Stomach (tissue), 4 donors: ENCODE data around the gene PLEKHG1.

ENCODE experiments used
- EP300 ChIP-seq: sonication (generic); formaldehyde crosslinking; IDR thresholded peaks from one replicate; pipeline ENCODE4 v1.6.1; 2017; ENCODE audit warnings: antibody characterized with exemption
- POLR2A ChIP-seq, 4 donors: fragments of 450-650 bp; IDR thresholded peaks; one replicate each; pipeline ENCODE4 v1.6.1; 2016; ENCODE audit warnings: antibody characterized with exemption in 4 of 4, control low read depth in 2 of 4, mild to moderate bottlenecking in 1 of 4, moderate library complexity in 1 of 4
- POLR2AphosphoS5 ChIP-seq, 3 donors: sonication (generic); formaldehyde crosslinking; IDR thresholded peaks; one replicate each; pipeline ENCODE4 v1.6.1; 2016; ENCODE audit warnings: antibody characterized with exemption in 3 of 3
- TF ChIP-seq, protein P1 (sequence below), 7 experiments: fragments of 450-650 bp in 4 of 7; fragments of 200-600 bp in 3 of 7; sonication (generic) in 3 of 7; IDR thresholded peaks; one replicate each; pipeline ENCODE4 v1.5.1; 2016 to 2019; ENCODE audit warnings: antibody characterized with exemption in 7 of 7, control low read depth in 2 of 7, mild to moderate bottlenecking in 1 of 7

DNA sequence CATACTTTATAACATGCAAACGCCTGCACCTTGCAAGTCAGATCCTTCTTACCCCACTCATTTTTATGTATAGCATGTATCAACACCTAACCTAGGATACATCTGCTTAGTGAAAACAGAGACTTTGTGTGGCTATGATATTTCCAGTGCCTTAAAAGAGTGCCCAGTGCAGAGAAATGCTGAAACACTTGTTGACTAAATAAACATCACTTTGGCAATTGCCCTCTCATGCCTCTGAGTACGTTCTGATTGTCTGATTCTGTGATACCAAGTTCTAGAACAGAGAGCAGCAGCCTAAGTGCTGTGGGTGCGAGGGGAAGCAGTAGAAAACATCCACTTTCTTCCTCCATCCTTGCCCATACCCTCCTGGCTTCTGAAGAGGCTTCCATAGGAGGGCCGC, 13.6 kb downstream of the PLEKHG1 start:
- TF ChIP-seq POLR2A (IDR thresholded peaks at IDR 0.05): no peak
- TF ChIP-seq, protein P1, sequence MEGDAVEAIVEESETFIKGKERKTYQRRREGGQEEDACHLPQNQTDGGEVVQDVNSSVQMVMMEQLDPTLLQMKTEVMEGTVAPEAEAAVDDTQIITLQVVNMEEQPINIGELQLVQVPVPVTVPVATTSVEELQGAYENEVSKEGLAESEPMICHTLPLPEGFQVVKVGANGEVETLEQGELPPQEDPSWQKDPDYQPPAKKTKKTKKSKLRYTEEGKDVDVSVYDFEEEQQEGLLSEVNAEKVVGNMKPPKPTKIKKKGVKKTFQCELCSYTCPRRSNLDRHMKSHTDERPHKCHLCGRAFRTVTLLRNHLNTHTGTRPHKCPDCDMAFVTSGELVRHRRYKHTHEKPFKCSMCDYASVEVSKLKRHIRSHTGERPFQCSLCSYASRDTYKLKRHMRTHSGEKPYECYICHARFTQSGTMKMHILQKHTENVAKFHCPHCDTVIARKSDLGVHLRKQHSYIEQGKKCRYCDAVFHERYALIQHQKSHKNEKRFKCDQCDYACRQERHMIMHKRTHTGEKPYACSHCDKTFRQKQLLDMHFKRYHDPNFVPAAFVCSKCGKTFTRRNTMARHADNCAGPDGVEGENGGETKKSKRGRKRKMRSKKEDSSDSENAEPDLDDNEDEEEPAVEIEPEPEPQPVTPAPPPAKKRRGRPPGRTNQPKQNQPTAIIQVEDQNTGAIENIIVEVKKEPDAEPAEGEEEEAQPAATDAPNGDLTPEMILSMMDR (IDR thresholded peaks at IDR 0.05): no peak
- no peak for TF ChIP-seq POLR2AphosphoS5 (IDR thresholded peaks at IDR 0.05)
- TF ChIP-seq EP300: no peak
